ENCODE measurements around the gene ENGASE.

ENGASE gene

GRCh38 chr17:79045001-79045729 is 29.5 kb upstream of the ENGASE start:
- Histone ChIP-seq H2AFZ (ENCODE audit: low read depth, low read length, severe bottlenecking) (no peak overlapping the region), H3K27me3 (ENCODE audit: low read length) (no peaks in the 10 kb centered on the region), H3K9ac (ENCODE audit: low read length) (no peak overlapping the region), H3K4me3 (ENCODE audit: insufficient read depth, low read length, poor library complexity, severe bottlenecking) (no peak overlapping the region), H3F3A (ENCODE audit: insufficient read depth) (no peaks in the 10 kb centered on the region), H3K27ac (ENCODE audit: low read depth, low read length) (no peak overlapping the region), H3K4me2 (ENCODE audit: low read depth, low read length, poor library complexity, severe bottlenecking) (no peak overlapping the region), H3K9me2 (replicated peaks; ENCODE audit: insufficient read depth, low read length) (no peaks in the 10 kb centered on the region), H3K36me3 (ENCODE audit: low read length) (no peaks in the 10 kb centered on the region), H4K20me1 (ENCODE audit: low read depth, low read length) (no peaks in the 10 kb centered on the region), H3K9me3 (ENCODE audit: insufficient read depth, low read length) (no peaks in the 10 kb centered on the region), H3K79me2 (ENCODE audit: insufficient read depth, low read length) (no peaks in the 10 kb centered on the region)
- TF ChIP-seq EZH2phosphoT487 (conservative IDR thresholded peaks at IDR 0.05; ENCODE audit: low read length) (no peak), CTCF (IDR thresholded peaks at IDR 0.05; ENCODE audit: insufficient read depth, low read length, poor library complexity, severe bottlenecking) (no peak)

GRCh38 chr17:79045842-79046196 is 28.8 kb upstream of the ENGASE start:
- H2AFZ ChIP-seq (ENCODE audit: low read depth, low read length, severe bottlenecking) = no peak overlapping the region
- H3K4me3 ChIP-seq (ENCODE audit: insufficient read depth, low read length, poor library complexity, severe bottlenecking) = no peak overlapping the region
- no peaks in the 10 kb centered on the region for H3K36me3 ChIP-seq (ENCODE audit: low read length)
- no peaks in the 10 kb centered on the region for H3K79me2 ChIP-seq (ENCODE audit: insufficient read depth, low read length)
- H3K4me2 ChIP-seq (ENCODE audit: low read depth, low read length, poor library complexity, severe bottlenecking) = no peak overlapping the region
- no peaks in the 10 kb centered on the region for H3F3A ChIP-seq (ENCODE audit: insufficient read depth)
- H3K27ac ChIP-seq (ENCODE audit: low read depth, low read length) = no peak overlapping the region
- H3K9me2 ChIP-seq (replicated peaks; ENCODE audit: insufficient read depth, low read length) = no peaks in the 10 kb centered on the region
- H3K27me3 ChIP-seq (ENCODE audit: low read length) = no peaks in the 10 kb centered on the region
- no peaks in the 10 kb centered on the region for H3K9me3 ChIP-seq (ENCODE audit: insufficient read depth, low read length)
- H3K9ac ChIP-seq (ENCODE audit: low read length) = no peak overlapping the region
- no peaks in the 10 kb centered on the region for H4K20me1 ChIP-seq (ENCODE audit: low read depth, low read length)
- TF ChIP-seq EZH2phosphoT487 (conservative IDR thresholded peaks at IDR 0.05; ENCODE audit: low read length) (no peak), CTCF (IDR thresholded peaks at IDR 0.05; ENCODE audit: insufficient read depth, low read length, poor library complexity, severe bottlenecking) (peak; percentile 79)

- no peak overlapping the region for H3K4me3 ChIP-seq (ENCODE audit: insufficient read depth, low read length, poor library complexity, severe bottlenecking)
- no peak overlapping the region for H3K27ac ChIP-seq (ENCODE audit: low read depth, low read length)
- H3K36me3 ChIP-seq (ENCODE audit: low read length) = no peaks in the 10 kb centered on the region
- no peaks in the 10 kb centered on the region for H3F3A ChIP-seq (ENCODE audit: insufficient read depth)
- H3K27me3 ChIP-seq (ENCODE audit: low read length) = no peaks in the 10 kb centered on the region
- H3K9ac ChIP-seq (ENCODE audit: low read length) = no peak overlapping the region
- no peaks in the 10 kb centered on the region for H4K20me1 ChIP-seq (ENCODE audit: low read depth, low read length)
- no peak overlapping the region for H2AFZ ChIP-seq (ENCODE audit: low read depth, low read length, severe bottlenecking)
- H3K9me2 ChIP-seq (replicated peaks; ENCODE audit: insufficient read depth, low read length) = no peaks in the 10 kb centered on the region
- H3K79me2 ChIP-seq (ENCODE audit: insufficient read depth, low read length) = no peaks in the 10 kb centered on the region
- TF ChIP-seq EZH2phosphoT487 (conservative IDR thresholded peaks at IDR 0.05; ENCODE audit: low read length) = no peak
- no peak for TF ChIP-seq CTCF (IDR thresholded peaks at IDR 0.05; ENCODE audit: insufficient read depth, low read length, poor library complexity, severe bottlenecking)
- H3K4me2 ChIP-seq (ENCODE audit: low read depth, low read length, poor library complexity, severe bottlenecking) = no peak overlapping the region
- H3K9me3 ChIP-seq (ENCODE audit: insufficient read depth, low read length) = no peaks in the 10 kb centered on the region
Measured at GRCh38 chr17:79046197-79046915, 28.3 kb upstream of the ENGASE start.

Measured in SU-DHL-6 (cell line).